ENCODE measurements around the gene GPR78. TPM values are rescaled to one million over a fixed set of nuclear protein-coding genes. Genes with fewer than 3 reads are reported as not detected.

Gene GPR78
- polyA plus RNA-seq, 1 donor from 2014 or later: not detected

- Mint-ChIP-seq H3K4me1 (no peaks in the 10 kb centered on the region), H3K27me3 (no peaks in the 10 kb centered on the region), H3K27ac (no peak overlapping the region), H3K4me3 (no peak overlapping the region), H3K36me3 (no peaks in the 10 kb centered on the region), H3K9me3 (no peaks in the 10 kb centered on the region)
Measured at GRCh38 chr4:8601556-8601955, 21.4 kb downstream of the GPR78 start.

- no peak overlapping the region for H3K4me3 Mint-ChIP-seq
- H3K36me3 Mint-ChIP-seq: no peaks in the 10 kb centered on the region
- H3K27me3 Mint-ChIP-seq: no peaks in the 10 kb centered on the region
- H3K4me1 Mint-ChIP-seq: no peaks in the 10 kb centered on the region
- H3K9me3 Mint-ChIP-seq: no peaks in the 10 kb centered on the region
- no peak overlapping the region for H3K27ac Mint-ChIP-seq
Measured at GRCh38 chr4:8602686-8603430, 22.7 kb downstream of the GPR78 start.

DNA sequence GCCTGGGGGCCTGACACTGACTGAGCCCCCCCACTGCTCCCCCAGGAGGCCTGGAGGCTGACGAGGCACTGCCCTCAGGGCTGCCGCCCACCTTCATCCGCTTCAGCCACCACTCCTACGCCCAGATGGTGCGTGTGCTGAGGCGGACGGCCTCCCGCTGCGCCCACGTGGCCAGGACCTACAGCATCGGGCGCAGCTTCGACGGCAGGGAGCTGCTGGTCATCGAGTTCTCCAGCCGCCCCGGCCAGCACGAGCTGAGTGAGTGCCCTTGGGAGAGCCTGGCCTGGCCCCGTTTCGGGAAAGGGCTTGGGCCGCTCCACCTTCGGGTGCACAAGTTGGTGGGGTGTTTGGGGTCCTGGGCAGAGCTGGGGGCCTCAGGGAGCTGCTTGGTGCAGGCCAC is 23.7 kb downstream of the GPR78 start:
- no peak overlapping the region for H3K27ac Mint-ChIP-seq
- no peak overlapping the region for H3K4me3 Mint-ChIP-seq
- peaks cover 0 to 1% (median 0%) of the 10 kb centered on the region in 3 donors for H3K4me1 Mint-ChIP-seq
- no peaks in the 10 kb centered on the region for H3K27me3 Mint-ChIP-seq
- no peaks in the 10 kb centered on the region for H3K9me3 Mint-ChIP-seq
- no peaks in the 10 kb centered on the region for H3K36me3 Mint-ChIP-seq

DNA sequence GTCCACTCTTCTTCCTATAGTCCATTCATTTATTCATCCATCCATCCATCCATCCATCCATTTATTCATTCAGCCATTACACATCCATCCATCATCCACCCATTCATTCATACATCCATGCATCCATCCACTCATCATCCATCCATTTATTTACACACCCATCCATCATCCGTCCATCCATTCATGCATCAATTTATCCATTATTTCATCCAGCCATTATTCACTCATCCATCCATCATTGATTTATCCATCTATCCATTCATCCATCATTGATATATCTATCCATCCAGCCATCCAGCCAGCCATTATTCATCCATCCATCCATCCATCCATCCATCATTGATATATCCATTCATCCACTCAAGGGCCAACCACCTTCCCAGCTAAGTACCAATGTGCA is 25.1 kb downstream of the GPR78 start:
- no peak overlapping the region for H3K4me3 Mint-ChIP-seq
- peaks cover 0 to 2% (median 0%) of the 10 kb centered on the region in 3 donors for H3K4me1 Mint-ChIP-seq
- H3K36me3 Mint-ChIP-seq: no peaks in the 10 kb centered on the region
- no peaks in the 10 kb centered on the region for H3K27me3 Mint-ChIP-seq
- no peak overlapping the region for H3K27ac Mint-ChIP-seq
- H3K9me3 Mint-ChIP-seq: no peaks in the 10 kb centered on the region

GRCh38 chr4:8606476-8606875 is 26.3 kb downstream of the GPR78 start:
- Mint-ChIP-seq H3K9me3 (no peaks in the 10 kb centered on the region), H3K27me3 (no peaks in the 10 kb centered on the region), H3K4me1 (peaks cover 0 to 2% (median 0%) of the 10 kb centered on the region in 3 donors), H3K36me3 (no peaks in the 10 kb centered on the region), H3K27ac (no peak overlapping the region), H3K4me3 (no peak overlapping the region)

- H3K4me3 Mint-ChIP-seq: no peak overlapping the region
- H3K9me3 Mint-ChIP-seq: no peaks in the 10 kb centered on the region
- H3K27ac Mint-ChIP-seq: no peak overlapping the region
- no peaks in the 10 kb centered on the region for H3K36me3 Mint-ChIP-seq
- H3K27me3 Mint-ChIP-seq: peaks cover 3% of the 10 kb centered on the region
- H3K4me1 Mint-ChIP-seq: peaks cover 0 to 2% (median 0%) of the 10 kb centered on the region in 3 donors
Measured at GRCh38 chr4:8606966-8607365, 26.8 kb downstream of the GPR78 start.

DNA sequence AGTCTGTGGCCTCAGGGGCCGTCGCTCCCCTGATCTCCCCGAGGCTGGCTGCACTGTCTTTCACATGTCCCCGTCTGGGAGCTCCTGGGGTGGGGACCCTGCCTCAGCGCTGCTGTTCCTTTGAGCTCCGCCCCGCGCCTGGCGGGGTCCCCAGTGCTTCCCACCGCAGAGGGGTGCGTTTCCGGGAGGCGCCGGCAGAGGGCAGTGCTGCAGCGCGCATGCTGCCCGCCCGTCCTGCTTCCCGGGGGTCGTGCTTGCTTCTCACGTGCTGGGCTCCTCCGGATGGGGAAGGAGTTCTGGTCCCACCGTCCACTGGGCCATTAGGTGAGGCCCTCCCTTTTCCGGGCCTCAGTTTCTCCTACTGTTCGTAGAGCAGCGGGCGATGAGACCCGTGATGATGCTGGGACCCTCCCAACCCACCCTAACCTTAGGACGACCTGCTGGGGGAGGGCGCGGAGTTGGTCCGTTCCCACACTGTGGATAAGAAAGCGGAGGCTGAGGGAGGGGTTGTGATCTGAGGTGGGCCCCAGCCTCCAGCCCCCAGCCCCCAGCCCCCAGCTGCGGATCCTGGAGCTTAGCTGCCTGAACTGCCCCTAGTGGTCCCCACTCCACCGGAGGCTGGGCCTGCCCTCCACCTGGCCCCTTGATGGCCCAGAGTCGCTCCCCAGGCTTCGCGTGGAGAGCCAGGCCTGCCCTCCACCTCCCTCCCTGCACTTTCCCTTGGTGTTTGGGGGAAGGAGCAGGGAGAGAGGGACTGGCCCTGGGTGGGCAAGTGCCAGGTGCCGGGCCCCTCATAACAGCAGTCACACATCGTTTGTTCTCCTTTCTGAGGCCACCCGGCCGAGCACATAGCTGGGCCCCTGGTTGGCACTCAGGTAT is 27.6 kb downstream of the GPR78 start:
- Mint-ChIP-seq H3K4me1 (peaks cover 0 to 2% (median 0%) of the 10 kb centered on the region in 3 donors), H3K27ac (no peak overlapping the region), H3K4me3 (no peak overlapping the region), H3K9me3 (no peaks in the 10 kb centered on the region), H3K27me3 (peaks cover 3% of the 10 kb centered on the region), H3K36me3 (no peaks in the 10 kb centered on the region)

DNA sequence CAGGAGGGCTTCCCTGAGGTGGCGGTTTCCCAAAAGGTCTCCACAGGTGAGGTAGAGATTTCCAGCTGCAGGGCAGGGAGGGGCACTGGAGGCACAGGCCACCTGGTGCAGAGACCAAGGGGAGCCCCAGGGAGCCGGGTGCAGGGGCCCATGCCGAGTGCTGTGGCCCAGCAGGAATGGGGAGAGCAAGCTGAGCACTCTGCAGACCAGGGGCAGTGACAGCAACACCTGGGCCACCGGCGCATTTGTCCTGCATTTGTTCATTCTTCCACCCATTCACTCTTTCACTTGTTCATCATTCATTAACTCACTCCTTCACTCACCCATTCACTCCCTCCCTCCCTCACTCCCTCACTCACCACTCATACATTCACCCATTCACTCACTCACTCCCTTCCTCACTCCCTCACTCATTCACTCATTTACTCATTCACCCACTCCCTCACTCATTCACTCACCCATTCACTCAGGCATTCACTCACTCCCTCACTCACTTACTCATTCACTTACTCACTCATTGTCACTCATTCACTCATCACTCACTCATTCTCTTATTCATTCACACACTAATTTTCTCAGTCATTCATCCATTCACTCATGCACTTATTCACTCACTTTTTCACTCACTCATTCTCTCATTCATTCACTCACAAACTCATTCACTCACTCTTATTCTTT is 28.7 kb downstream of the GPR78 start:
- H3K9me3 Mint-ChIP-seq: no peaks in the 10 kb centered on the region
- peaks cover 3% of the 10 kb centered on the region for H3K27me3 Mint-ChIP-seq
- no peak overlapping the region for H3K4me3 Mint-ChIP-seq
- no peaks in the 10 kb centered on the region for H3K36me3 Mint-ChIP-seq
- H3K4me1 Mint-ChIP-seq: peaks cover 0 to 2% (median 0%) of the 10 kb centered on the region in 3 donors
- H3K27ac Mint-ChIP-seq: no peak overlapping the region

DNA sequence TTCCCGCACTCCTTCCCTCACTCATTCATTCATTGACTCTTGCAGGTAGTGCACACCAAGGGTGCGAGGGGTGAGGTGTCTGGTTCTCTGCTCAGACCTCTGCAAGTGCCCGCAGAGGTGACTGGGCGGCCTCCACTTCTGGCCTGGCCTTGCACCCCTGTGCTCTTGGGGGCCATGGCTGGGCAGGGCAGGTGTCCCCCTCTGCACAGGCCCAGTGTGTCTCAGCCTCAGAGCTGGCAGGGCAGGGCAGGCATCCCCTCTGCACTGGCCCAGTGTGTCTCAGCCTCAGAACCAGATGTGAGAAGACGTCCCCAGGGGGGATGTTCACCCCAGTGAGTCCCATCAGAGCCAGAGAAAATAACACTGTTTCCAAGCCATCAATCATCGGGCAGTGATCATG is 29.2 kb downstream of the GPR78 start:
- Mint-ChIP-seq H3K27ac (no peak overlapping the region), H3K4me1 (peaks cover 0 to 2% (median 0%) of the 10 kb centered on the region in 3 donors), H3K4me3 (no peak overlapping the region), H3K9me3 (no peaks in the 10 kb centered on the region), H3K27me3 (peaks cover 3% of the 10 kb centered on the region), H3K36me3 (no peaks in the 10 kb centered on the region)

DNA sequence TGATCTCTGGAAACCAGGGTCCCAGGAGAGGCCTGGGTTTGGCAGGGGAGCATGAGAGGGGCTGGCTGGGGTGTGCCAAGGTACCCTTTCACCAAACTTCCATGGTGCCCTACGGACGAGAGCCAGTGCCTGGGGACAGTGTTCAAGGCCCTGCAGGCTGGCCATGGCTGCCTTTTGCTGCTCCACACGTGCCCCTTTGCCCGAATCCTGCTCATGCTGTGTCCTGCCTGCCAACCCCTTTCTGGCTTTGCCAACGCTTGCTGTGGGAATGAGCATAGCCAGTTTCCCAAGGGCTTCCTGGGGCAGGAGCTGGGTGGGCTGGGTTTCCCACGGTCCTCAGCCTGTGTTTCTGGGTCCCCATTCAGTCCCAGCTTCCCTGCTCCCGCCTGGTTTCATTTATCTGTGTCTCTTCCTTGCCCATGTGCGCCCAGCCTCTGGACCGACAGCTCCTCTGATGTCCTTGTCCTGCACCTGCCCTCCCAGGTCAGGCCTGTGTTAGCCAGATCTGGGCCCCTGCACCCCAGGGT is 29.7 kb downstream of the GPR78 start:
- H3K4me3 Mint-ChIP-seq: no peak overlapping the region
- H3K4me1 Mint-ChIP-seq: peaks cover 0 to 2% (median 0%) of the 10 kb centered on the region in 3 donors
- no peak overlapping the region for H3K27ac Mint-ChIP-seq
- H3K27me3 Mint-ChIP-seq: peaks cover 3% of the 10 kb centered on the region
- H3K9me3 Mint-ChIP-seq: no peaks in the 10 kb centered on the region
- no peaks in the 10 kb centered on the region for H3K36me3 Mint-ChIP-seq

DNA sequence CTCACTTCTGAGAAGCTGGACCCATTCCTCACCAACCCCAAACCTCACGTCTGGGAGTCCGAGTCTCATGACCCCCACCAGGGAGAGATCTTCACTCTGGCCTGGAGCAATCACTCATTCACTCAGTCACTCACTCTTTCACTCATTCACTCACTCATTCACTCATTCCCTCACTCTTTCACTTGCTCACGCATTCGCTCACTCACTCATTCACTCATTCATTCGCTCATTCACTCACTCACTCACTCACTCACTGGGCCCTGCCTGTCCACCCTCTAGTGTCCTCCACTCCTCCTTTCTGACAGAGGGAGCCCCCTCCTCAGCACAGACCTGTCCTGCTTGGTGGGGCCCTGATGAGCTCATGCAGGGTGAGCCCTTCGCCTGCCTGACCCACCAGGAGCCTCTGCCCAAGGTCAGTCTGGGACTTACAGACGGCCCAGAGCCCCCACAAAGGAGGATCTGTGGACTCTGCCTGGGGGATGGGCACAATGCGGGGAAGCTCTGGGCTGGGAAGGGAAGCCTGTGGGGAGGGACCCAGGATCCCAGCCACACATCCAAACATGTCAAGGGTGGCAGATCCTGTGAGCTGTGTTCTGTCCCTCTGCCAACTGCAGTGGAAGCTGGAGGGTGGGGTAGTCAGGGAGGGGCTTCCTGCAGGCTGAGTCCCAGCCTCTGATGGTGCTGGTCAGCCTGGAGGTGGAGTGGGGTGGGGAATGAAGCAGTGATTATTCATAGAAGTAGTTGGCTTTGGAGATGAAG is 30.8 kb downstream of the GPR78 start:
- H3K9me3 Mint-ChIP-seq: no peaks in the 10 kb centered on the region
- no peak overlapping the region for H3K27ac Mint-ChIP-seq
- H3K27me3 Mint-ChIP-seq: peaks cover 3% of the 10 kb centered on the region
- no peaks in the 10 kb centered on the region for H3K36me3 Mint-ChIP-seq
- peaks cover 0 to 2% (median 0%) of the 10 kb centered on the region in 3 donors for H3K4me1 Mint-ChIP-seq
- no peak overlapping the region for H3K4me3 Mint-ChIP-seq

DNA sequence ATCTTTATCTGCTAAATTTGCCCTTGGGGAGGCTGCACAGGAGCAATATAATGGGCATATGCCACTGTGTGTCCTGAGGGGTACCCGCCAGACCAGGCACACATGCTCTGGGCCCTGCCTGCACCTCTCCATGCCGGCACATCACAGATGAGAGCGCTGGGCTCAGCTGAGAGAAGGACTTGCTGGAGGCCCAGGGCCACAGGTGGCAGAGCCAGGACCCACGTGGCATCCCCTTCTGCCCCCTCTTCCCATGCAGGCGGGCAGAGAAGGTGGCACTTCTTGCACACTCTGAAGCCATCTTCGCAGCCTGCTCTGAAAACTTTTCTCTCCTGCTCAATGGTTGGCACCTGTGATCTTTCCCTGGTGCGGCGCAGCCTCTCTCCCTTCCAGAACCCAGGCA is 32.5 kb downstream of the GPR78 start:
- Mint-ChIP-seq H3K27ac (no peak overlapping the region), H3K4me1 (peaks cover 0 to 2% (median 0%) of the 10 kb centered on the region in 3 donors), H3K36me3 (no peaks in the 10 kb centered on the region), H3K4me3 (no peak overlapping the region), H3K27me3 (peaks cover 3% of the 10 kb centered on the region), H3K9me3 (no peaks in the 10 kb centered on the region)

- H3K27me3 Mint-ChIP-seq: peaks cover 4% of the 10 kb centered on the region
- peaks cover 0 to 2% (median 0%) of the 10 kb centered on the region in 3 donors for H3K4me1 Mint-ChIP-seq
- H3K4me3 Mint-ChIP-seq: no peak overlapping the region
- H3K27ac Mint-ChIP-seq: no peak overlapping the region
- no peaks in the 10 kb centered on the region for H3K36me3 Mint-ChIP-seq
- no peaks in the 10 kb centered on the region for H3K9me3 Mint-ChIP-seq
Measured at GRCh38 chr4:8613421-8614364, 33.5 kb downstream of the GPR78 start.

Data from IgD-negative memory B cell (primary cell).